Left ventricle myocardium inferior (tissue), 1 donor: ENCODE data around the gene IPCEF1. TPM values are rescaled to one million over a fixed set of nuclear protein-coding genes. Genes with fewer than 3 reads are reported as not detected.

Source experiments
- DNase-seq: peaks from one replicate; pipeline ENCODE4 v3.0.0-alpha.2; 2020
- H3K27ac ChIP-seq: fragments of 200-600 bp; replicated peaks from 2 replicates; pipeline ENCODE4 v1.8.0; 2021
- H3K27me3 ChIP-seq: fragments of 200-600 bp; 2 replicates; pipeline ENCODE4 v1.8.0; 2021; ENCODE audit warnings: low read depth
- H3K36me3 ChIP-seq: fragments of 200-600 bp; 2 replicates; pipeline ENCODE4 v1.8.0; 2021
- H3K4me1 ChIP-seq: fragments of 200-600 bp; 2 replicates; pipeline ENCODE4 v1.8.0; 2021
- H3K4me3 ChIP-seq: fragments of 200-600 bp; 2 replicates; pipeline ENCODE4 v1.8.0; 2021; ENCODE audit warnings: mild to moderate bottlenecking, moderate library complexity
- H3K9me3 ChIP-seq: fragments of 200-600 bp; replicated peaks from 2 replicates; pipeline ENCODE4 v1.8.0; 2021
- intact Hi-C: fragments of 100-400 bp; cut with micrococcal nuclease; formaldehyde crosslinking; loops from one replicate; pipeline ENCODE4 v1.11.0; 2022
- total RNA-seq: library from RNA; stranded (reverse); fragmentation: NEBNext Ultra II Directional; extraction: Animal tissue kit (Norgen Biotek cat#: 25700); gene quantifications from one replicate; pipeline ENCODE4 v1.2.1, GENCODE V29; 2021
- TF ChIP-seq, protein P1 (sequence below): fragments of 200-600 bp; IDR thresholded peaks from 2 replicates; pipeline ENCODE4 v1.8.0; 2021; ENCODE audit warnings: antibody characterized with exemption, mild to moderate bottlenecking, borderline replicate concordance
- donor health status: DM: no; HTN: yes; CAD: no; lungs with severe emphysema.

The IPCEF1 gene
- total RNA-seq, 1 donor from 2014 or later: 1.7 TPM

GRCh38 chr6:154325142-154325541, 31.5 kb downstream of the IPCEF1 start:
- H3K36me3 ChIP-seq: no peaks in the 10 kb centered on the region
- TF ChIP-seq, protein P1, sequence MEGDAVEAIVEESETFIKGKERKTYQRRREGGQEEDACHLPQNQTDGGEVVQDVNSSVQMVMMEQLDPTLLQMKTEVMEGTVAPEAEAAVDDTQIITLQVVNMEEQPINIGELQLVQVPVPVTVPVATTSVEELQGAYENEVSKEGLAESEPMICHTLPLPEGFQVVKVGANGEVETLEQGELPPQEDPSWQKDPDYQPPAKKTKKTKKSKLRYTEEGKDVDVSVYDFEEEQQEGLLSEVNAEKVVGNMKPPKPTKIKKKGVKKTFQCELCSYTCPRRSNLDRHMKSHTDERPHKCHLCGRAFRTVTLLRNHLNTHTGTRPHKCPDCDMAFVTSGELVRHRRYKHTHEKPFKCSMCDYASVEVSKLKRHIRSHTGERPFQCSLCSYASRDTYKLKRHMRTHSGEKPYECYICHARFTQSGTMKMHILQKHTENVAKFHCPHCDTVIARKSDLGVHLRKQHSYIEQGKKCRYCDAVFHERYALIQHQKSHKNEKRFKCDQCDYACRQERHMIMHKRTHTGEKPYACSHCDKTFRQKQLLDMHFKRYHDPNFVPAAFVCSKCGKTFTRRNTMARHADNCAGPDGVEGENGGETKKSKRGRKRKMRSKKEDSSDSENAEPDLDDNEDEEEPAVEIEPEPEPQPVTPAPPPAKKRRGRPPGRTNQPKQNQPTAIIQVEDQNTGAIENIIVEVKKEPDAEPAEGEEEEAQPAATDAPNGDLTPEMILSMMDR: no peak
- intact Hi-C loops: no loop called here
- peaks cover 4% of the 10 kb centered on the region for H3K9me3 ChIP-seq
- H3K4me1 ChIP-seq: no peaks in the 10 kb centered on the region
- H3K27ac ChIP-seq: no peak overlapping the region
- no peak overlapping the region for H3K4me3 ChIP-seq
- no peak for DNase-seq
- no peaks in the 10 kb centered on the region for H3K27me3 ChIP-seq

GRCh38 chr6:154320181-154320580, 36.4 kb downstream of the IPCEF1 start:
- intact Hi-C loops: no loop called here
- peaks cover 3% of the 10 kb centered on the region for H3K4me1 ChIP-seq
- H3K36me3 ChIP-seq: no peaks in the 10 kb centered on the region
- no peak overlapping the region for H3K4me3 ChIP-seq
- no peak for DNase-seq
- H3K27me3 ChIP-seq: no peaks in the 10 kb centered on the region
- H3K9me3 ChIP-seq: peaks cover 4% of the 10 kb centered on the region
- no peak overlapping the region for H3K27ac ChIP-seq
- TF ChIP-seq, protein P1: no peak

- H3K9me3 ChIP-seq: peaks cover 4% of the 10 kb centered on the region
- no peaks in the 10 kb centered on the region for H3K27me3 ChIP-seq
- intact Hi-C loops: no loop called here
- no peak overlapping the region for H3K27ac ChIP-seq
- H3K4me3 ChIP-seq: no peak overlapping the region
- peaks cover 3% of the 10 kb centered on the region for H3K4me1 ChIP-seq
- no peaks in the 10 kb centered on the region for H3K36me3 ChIP-seq
- TF ChIP-seq, protein P1: no peak
- DNase-seq: no peak
Observed at GRCh38 chr6:154319231-154319858, 37.3 kb downstream of the IPCEF1 start.

- Histone ChIP-seq H3K4me1 (peaks cover 3% of the 10 kb centered on the region), H3K27ac (no peak overlapping the region), H3K4me3 (no peak overlapping the region), H3K27me3 (no peaks in the 10 kb centered on the region), H3K36me3 (no peaks in the 10 kb centered on the region), H3K9me3 (peaks cover 4% of the 10 kb centered on the region)
- TF ChIP-seq, protein P1: no peak
- no peak for DNase-seq
- intact Hi-C loops: no loop called here
Observed at GRCh38 chr6:154318721-154319120, 37.9 kb downstream of the IPCEF1 start.

DNA sequence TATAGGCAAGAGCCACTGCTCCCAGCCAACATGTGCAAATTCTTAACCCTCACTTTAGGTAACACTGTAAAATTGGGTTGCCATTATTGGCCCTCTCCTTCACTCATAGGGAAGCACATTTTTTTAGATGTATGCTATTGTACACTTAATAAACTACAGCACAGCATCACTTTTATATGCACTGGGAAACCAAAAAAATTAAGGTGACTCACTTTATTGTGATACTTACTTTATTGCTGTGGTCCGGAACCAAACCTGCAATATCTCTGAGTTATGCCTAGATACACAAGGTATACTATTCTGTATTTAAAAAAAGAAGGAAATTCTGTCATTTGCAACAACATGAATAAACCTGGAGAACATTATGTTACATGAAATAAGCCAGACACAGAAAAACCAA, 40.5 kb downstream of the IPCEF1 start:
- no peak overlapping the region for H3K27ac ChIP-seq
- H3K36me3 ChIP-seq: no peaks in the 10 kb centered on the region
- intact Hi-C loops: no loop called here
- TF ChIP-seq, protein P1: no peak
- no peaks in the 10 kb centered on the region for H3K9me3 ChIP-seq
- no peaks in the 10 kb centered on the region for H3K27me3 ChIP-seq
- peaks cover 3% of the 10 kb centered on the region for H3K4me1 ChIP-seq
- no peak for DNase-seq
- H3K4me3 ChIP-seq: no peak overlapping the region

GRCh38 chr6:154314084-154314483, 42.5 kb downstream of the IPCEF1 start:
- TF ChIP-seq, protein P1: no peak
- Histone ChIP-seq H3K9me3 (peaks cover 4% of the 10 kb centered on the region), H3K4me1 (no peaks in the 10 kb centered on the region), H3K4me3 (no peak overlapping the region), H3K27ac (no peak overlapping the region), H3K27me3 (no peaks in the 10 kb centered on the region), H3K36me3 (no peaks in the 10 kb centered on the region)
- intact Hi-C loops: no loop called here
- no peak for DNase-seq
